NB4 (cell line): ENCODE data around the gene CMTM1.

Source experiments
- POLR2A ChIP-seq: IDR thresholded peaks from 2 replicates; pipeline ENCODE4 v1.6.1; 2011; ENCODE audit warnings: mild to moderate bottlenecking; ENCODE audit not compliant: insufficient read length; ENCODE audit errors: extremely low read depth
- TF ChIP-seq, protein P1 (sequence below): IDR thresholded peaks from one replicate; pipeline ENCODE4 v1.5.1; 2012; ENCODE audit warnings: low read depth, low read length
- TF ChIP-seq, protein P2 (sequence below): IDR thresholded peaks from 2 replicates; pipeline ENCODE4 v1.6.1; 2011; ENCODE audit warnings: low read depth, low read length

DNA sequence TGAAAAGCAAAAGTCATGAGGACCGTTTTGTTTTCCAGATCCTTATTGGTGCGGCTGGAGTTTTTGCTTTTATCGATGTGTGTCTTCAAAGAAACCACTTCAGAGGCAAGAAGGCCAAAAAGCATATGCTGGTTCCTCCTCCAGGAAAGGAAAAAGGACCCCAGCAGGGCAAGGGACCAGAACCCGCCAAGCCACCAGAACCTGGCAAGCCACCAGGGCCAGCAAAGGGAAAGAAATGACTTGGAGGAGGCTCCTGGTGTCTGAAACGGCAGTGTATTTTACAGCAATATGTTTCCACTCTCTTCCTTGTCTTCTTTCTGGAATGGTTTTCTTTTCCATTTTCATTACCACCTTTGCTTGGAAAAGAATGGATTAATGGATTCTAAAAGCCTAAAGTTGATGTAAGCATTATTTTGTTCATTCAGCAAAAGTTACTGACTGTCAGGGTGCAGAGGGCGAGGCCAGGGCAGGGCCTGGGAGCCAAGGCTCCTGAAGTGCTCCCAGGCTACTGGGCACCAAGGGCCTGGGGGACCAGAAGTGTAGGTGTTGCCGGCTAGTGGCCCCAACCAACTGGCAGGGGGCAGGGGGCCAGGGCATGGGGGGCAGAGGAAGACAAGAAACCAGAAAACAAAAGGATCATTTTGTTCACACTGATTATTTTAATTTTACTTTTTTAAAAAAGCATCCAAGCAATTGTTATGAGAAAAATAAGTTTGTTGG lies 21.8 kb downstream of the CMTM1 start:
- TF ChIP-seq, protein P1, sequence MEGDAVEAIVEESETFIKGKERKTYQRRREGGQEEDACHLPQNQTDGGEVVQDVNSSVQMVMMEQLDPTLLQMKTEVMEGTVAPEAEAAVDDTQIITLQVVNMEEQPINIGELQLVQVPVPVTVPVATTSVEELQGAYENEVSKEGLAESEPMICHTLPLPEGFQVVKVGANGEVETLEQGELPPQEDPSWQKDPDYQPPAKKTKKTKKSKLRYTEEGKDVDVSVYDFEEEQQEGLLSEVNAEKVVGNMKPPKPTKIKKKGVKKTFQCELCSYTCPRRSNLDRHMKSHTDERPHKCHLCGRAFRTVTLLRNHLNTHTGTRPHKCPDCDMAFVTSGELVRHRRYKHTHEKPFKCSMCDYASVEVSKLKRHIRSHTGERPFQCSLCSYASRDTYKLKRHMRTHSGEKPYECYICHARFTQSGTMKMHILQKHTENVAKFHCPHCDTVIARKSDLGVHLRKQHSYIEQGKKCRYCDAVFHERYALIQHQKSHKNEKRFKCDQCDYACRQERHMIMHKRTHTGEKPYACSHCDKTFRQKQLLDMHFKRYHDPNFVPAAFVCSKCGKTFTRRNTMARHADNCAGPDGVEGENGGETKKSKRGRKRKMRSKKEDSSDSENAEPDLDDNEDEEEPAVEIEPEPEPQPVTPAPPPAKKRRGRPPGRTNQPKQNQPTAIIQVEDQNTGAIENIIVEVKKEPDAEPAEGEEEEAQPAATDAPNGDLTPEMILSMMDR: no peak
- no peak for TF ChIP-seq POLR2A
- TF ChIP-seq, protein P2, sequence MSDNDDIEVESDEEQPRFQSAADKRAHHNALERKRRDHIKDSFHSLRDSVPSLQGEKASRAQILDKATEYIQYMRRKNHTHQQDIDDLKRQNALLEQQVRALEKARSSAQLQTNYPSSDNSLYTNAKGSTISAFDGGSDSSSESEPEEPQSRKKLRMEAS: no peak
